ENCODE data around the gene ST8SIA4.

The ST8SIA4 gene, protein sequence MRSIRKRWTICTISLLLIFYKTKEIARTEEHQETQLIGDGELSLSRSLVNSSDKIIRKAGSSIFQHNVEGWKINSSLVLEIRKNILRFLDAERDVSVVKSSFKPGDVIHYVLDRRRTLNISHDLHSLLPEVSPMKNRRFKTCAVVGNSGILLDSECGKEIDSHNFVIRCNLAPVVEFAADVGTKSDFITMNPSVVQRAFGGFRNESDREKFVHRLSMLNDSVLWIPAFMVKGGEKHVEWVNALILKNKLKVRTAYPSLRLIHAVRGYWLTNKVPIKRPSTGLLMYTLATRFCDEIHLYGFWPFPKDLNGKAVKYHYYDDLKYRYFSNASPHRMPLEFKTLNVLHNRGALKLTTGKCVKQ

DNA sequence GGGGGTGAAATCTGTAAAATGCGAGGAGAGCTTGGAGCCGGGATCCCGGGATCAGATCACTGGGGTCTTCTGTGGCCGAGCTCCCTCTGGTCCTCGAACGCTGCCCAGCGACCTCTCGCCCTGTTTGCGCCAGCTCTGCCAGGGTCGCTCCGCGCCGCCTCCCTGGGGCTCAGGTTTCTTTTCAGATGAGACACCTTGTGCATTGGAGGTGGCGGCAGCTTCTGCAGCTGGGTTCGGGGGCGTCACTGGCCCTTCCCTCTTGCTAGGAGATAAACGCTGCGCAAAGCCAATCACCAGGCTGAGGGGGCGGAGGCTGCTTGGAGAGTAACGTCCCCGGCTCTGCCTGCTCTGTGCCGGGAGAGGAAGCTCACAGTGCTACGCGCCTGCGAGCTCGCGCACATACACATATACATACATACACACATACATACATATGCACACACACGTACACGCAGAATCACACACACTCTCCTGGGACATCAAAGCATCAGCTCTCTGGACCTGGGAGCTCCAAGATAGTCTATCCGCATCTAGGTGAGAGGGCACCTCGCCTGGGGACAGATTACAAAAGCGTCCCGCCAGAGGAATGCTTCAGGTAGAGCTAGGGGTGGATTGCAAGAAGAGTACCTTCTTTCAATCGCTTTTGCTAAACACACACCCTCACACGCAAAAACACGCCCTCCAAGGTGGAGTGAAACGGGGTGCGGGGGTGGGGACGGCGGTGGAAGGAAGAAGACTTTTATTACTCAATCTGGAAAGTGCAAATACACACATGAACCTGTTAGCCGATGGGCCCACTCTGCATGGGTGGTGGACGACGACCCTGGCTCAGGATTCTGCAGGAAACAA is at the start of gene ST8SIA4:
ST8SIA4 (minus strand) TSS at position 244 of the 849 bp plus-strand sequence. CDS start 327 bp downstream, outside the sequence.
- DNase-seq (ENCODE audit: low read depth), result peak; percentile 27

DNA sequence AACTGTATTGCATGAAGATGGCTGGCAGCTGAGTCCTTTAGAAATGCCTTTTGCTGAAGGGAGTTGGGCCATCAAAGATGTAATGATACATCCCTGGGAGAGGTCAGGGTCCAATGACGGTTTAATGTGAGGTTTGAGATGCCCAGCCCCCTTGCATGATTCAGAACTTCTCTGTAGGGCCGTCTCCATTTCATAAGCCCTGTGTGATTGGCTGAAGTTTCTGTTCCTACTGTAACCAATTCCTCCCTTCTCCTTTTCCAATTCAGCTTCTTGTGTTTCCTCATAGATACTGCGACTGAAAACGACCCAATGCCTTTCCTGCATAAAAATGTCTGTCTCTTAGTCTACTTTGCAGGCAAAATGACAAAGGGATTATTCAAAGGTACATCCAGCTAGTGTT is 47.9 kb upstream of the ST8SIA4 start:
- DNase-seq (ENCODE audit: low read depth), result no peak

DNA sequence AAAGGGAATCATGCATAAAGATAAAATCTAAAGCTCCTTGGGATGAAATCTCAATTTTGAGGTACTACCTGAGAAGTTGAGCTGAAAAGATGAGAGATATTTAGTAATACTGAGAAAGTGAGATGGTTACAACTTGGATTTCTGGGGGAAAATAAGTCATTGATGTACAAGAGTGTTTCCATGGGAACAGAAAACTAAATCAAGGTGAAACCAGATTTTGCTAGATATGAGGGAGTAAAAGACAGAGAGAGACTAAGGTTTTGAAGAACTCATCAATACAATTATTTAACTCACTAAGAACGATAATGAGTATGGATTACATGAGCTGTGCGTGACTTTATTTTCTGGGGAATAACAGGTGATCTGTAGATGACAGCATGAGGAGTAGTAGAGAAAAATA is 10.2 kb upstream of the ST8SIA4 start:
- no peak for DNase-seq (ENCODE audit: low read depth)

DNA sequence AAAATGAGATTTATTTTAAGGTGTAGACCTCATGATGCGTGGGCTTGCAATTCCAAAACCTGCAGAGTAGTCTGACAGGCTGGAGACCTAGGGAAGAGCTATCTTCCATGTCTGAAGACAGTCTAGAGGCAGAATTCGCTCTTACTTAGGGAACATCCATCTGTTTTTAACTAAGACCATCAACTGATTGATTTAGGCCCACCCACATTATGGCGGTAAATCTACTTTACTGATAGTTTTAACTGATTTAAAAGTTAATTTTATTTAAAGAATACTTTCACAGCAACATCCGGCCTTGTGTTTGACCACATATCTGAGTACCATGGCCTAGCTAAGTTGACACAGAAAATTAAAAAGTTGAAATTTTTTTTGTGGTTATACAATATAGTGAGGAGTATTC is 6.0 kb upstream of the ST8SIA4 start:
- no peak for DNase-seq (ENCODE audit: low read depth)

DNA sequence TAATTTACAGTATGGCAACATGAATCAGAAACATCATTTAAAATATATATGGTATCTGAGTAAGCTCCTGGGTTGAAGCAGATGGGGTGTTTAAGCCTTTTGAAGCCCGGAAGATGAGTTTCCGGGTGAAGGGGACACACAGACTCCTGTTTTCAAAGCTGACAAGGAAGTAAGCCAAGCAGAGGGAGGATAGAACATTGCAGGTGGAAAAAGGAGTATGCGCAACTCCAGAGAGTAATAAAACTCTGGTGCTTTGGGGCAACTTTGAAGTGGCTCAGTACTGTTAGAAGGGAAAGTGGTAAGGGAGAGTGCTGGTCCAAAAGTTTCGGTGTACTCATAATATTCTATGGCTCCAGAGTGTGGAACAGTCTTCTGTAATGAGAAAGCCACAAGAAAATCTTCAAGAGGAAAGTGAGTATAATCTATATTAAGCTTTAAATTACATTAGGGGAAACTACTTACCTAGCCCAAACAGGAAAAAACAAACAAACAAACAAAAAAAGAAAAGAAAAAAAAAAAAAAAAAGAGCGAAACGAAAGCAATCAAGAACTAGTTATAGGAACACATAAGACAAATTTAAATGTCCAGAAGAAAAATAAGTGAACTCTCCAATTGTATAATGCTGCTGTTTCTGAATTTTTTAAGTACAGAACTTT is 2.3 kb upstream of the ST8SIA4 start:
- no peak for DNase-seq (ENCODE audit: low read depth)

DNA sequence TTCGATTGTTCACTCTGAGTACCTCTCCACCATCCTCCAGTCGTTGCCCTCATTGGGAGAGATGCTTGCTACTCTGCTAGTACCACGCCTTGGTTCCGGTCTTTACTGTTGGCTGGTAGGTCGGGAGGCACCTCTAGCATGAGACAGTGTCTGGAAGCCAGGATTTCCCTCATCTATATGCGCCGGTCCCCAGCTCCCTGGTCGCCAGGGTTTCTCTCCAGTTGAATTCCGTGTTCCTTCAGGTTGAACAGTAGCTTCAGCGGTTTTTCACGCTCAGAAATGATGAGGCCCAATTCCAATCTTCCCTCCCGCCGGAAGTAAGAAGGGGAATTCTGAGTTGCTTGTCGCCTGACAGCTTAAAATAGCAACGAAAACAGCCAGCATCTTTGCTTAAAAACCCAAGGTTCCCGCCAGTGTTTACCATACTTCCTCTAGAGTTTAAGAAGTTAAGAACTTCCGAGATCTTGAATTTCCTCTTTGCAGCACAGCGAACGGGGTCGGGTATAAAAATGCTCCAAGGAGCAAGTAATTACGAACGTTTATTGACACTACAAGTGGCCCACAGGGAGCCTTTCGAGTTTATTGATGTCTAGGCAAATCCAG is 1.3 kb upstream of the ST8SIA4 start:
- no peak for DNase-seq (ENCODE audit: low read depth)

DNA sequence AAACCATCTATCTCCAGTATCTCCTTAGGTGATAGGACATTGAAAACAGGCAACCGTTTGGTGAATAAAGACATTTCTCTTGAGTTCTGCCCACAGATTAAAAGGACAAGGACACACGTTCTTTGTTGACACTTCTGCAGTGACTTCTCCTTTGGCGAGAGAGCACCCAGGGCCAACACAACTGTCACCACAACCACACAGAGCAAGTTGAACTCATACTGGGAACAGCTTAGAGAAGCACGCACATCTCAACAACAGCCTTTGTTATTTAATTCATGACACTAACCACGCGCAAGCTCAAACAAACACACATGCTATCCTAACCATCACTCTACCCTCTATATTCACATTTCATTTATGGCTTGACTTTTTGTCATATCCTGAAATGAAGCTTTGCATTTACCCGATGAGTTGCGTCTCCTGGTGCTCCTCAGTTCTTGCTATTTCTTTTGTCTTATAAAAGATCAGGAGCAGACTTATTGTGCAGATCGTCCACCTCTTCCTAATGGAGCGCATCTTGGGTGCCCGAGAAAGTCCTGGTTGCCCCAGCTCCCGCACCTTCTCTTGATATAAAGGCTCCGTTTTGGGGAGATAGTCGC is 543 bp downstream of the ST8SIA4 start:
- DNase-seq (ENCODE audit: low read depth), result peak; percentile 1

DNA sequence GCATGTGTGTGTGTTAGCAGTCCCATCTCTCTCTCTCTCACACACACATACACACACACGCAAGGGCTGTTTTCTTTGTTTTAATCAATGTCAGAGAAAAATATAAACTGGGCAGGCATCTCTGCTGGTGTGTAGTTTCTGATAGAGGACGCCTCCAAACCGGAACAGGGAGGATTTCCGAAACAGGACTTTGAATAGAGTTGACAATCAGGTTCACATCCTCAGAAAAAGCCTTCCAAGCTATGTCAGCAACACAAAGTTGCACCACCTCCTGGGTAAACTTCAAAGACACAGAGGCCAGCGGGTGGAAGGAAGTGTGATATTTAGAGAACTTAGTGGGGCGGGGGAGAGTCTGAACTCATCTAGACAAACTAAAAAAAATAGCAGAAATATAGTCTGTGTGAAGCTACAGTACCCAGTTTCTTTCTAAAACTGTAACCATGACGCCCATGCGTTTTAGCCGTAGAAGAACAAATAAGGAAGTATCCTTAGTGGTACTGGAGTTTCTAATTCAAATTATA is 1.2 kb downstream of the ST8SIA4 start:
- no peak for DNase-seq (ENCODE audit: low read depth)

DNA sequence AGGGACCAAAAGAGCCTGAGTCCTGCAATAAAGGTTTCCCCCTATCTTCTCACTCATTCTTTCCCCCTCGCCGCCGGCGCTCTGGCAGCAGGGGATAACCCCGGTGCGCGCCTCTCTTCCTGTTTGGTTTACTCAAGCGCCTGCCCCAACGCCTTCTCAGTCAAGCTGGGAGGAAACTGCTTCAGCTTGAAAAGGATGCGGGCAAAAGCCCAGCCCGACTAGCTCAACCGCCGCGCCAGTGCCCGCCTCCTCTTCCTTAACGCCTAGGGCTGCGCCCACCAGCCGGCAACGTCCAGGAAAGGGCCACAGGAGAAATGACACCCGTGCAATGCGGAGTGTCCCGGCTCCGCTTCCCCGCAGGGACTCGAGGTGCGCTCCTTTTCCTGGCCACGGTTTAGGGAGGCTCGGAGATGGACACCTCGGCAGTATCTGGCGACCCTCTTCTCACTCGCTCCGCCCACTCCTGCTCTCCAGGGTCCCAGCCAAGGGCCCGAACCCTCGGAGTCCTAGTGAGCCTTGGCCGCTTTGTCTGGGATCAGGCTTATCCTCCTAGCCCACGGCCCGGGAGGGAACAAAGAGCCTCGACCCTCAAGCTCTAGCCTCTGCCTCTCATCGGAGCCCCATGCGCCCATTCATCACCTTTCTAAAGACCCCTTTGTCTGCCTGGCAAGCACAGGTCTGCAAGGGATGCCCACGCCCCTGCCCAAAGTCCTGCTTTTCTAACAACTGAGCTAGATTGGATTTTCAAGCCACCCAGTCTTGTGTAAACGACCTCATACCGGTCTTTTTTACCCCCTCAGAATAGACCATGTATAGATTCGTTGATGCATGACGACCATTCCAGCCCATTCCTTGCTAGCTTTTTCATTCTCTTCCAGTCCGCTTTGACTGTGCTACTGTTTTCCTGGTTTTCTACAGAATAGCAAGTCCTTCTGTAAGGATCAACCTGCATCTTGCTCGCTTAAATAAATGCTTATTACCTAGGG is 2.0 kb downstream of the ST8SIA4 start:
- peak; percentile 27 for DNase-seq (ENCODE audit: low read depth)

DNA sequence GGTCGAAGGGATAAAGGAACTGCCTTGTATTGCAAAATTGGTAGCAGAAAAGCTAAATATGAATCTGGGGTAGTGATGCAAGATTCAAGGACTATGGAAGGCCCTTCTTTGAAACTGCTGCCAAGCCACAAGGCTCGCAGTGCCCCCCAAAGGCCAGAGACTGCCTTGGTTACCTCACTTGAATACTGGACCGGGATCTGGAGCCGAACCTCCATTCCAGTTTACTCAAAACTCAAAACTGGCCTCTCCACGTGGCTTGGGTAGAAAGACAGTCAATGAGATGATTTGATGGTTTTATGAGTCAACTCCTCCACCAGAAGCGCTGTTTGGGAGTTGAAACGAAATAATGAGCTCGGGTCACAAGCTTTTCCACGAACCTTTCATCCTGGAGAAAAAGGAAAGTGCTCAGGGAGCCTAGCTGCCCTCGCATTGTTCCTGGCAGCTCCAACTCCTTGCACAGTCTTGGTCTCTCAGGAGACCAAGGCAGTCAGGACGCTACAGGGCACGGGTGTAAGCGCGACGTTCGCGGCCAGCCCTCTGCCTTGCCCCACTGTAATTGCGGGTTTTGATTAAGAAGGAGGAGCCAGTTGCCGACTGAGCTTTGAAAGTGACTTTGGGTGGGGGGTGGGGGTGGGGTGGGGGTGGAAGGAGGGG is 2.8 kb downstream of the ST8SIA4 start:
- peak; percentile 5 for DNase-seq (ENCODE audit: low read depth)

DNA sequence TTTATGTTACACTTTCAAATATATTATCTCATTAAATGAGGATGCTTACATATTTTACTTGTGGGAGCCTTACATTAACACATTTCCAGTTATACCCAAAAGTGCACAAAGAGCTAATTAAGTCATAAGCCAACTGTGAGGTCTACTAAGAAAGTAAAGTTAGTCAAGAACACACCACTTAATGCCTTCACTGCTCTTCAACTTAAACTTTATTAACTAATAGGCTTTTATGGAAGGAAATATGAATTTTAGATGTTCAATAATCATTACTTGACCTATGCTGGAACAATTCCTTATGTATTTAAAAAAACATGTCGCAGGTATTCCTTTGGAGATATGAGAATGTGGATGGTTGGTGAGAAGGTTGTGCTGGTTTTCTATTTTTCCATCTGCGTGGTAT is 3.4 kb downstream of the ST8SIA4 start:
- no peak for DNase-seq (ENCODE audit: low read depth)

DNA sequence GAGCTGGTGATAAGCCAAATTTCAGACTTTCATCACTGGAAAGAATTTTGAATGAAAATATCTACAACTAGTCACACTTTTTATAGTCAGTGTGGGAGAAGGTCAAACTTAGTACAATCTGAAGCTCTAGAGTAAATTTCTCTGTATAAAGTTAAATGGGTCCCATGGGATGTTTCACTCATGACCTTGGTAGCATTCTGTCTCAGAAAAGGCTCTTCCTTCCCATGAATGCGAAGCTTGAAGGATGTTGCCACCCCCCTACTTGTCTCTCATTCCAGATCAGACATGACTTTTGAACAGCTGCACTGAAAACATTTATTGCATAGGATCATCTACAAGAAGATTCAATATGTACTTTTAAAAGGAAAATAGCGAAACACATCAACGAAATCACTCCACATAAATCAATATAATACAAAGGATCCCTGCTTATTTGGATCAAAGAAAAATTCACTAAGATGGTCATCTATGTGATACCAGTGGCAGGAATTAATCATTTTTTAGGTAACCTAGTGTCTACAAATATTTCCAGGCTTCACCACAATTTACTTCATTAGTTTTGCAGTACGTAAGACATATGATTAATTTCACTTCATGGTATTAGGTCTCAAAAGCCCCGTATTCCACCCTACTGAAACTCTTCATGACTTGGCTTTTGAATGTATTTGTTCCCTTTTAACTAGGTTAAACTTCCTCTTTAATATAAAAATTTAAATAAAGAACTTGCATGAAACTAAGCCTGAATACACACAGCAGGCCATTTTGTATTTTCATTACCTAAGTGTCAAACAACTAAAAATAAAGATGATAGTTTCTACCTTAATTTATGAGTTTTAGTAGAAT is 4.4 kb downstream of the ST8SIA4 start:
- no peak for DNase-seq (ENCODE audit: low read depth)

DNA sequence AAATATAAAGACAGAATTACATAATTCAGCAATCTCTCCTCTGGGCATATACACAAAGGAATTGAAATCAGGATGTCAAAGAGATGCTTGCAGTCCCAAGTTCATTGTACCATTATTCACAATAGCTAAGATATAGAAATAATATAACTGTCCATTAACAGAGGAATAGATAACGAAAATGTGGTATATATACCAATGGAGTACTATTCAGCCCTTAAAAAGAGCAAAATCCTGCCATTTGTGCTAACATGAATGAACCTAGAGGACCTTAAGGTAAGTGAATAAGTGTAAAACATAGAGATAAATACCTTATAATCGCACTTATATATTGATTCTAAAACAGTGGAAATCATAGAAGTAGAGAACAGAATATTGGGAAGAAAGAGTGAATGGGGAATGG is 7.0 kb downstream of the ST8SIA4 start:
- no peak for DNase-seq (ENCODE audit: low read depth)

DNA sequence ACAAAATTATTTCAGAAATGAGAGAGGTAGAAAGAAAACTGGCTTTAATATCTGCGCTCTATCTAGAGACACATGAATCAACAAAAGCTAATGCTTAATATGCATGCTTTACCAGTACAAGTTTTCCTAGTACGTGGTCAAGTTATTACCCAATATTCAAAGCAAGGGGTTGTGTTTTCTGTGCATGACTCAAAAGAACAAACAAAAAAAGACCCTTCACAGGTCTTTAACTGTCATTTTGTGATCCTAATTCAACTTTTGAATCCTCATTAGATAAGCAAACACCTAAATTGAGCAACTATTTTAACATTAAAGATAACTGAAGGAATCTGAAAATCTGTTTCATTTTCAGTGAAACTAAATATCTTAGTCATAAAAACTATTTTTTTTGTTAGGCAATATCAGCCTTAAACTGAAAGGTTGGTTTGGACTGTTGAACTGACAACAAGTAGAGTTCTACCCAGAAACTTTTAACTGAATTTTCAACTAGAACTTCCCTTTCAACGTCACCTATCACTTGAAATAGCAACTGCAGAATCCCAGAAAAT is 12.5 kb downstream of the ST8SIA4 start:
- DNase-seq (ENCODE audit: low read depth), result peak; percentile 13

DNA sequence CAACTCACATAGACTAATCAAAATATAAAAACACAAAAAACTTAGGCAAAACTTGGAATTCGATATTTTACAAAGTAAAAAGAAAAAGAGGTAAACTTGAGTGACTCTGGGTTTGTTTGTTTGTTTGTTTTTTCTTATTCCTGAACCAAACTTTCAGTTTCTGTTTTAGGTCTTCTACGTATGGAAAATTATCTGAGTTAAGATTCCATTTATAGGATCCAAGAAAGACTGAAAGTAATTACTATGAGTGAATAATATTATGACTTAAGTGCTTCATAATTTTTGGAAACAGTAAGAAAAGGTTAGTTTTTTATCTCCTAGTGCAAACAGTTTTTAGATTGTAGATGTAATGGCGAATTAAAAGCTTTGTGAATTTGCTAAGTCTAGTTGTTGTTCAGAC is 13.2 kb downstream of the ST8SIA4 start:
- no peak for DNase-seq (ENCODE audit: low read depth)

DNA sequence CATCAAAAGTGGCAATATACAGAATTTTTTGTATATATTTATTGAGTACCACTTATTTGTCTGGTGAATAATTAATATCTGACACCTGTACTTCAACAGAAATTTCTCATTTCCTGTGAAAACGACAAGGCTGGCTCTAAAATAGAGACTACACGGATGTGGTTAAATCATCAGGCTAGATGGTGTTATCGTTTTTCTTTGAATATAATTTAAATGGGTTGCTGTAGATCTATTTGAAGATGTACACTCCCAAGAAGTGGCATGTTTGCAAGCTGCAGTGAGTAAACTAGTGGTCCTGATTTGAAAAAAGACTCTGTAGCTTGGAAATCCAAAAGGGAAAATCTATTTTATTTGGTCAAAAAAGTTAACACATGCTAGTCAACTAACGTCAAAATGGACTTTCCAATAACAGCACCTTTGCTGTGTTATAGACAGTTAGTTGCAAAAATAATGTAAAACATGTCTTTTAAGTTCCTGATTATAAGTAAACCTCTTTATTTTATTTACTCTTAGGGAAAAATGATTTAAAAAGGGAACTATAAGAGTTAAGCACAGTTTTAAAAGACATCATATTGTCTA is 13.8 kb downstream of the ST8SIA4 start:
- no peak for DNase-seq (ENCODE audit: low read depth)

DNA sequence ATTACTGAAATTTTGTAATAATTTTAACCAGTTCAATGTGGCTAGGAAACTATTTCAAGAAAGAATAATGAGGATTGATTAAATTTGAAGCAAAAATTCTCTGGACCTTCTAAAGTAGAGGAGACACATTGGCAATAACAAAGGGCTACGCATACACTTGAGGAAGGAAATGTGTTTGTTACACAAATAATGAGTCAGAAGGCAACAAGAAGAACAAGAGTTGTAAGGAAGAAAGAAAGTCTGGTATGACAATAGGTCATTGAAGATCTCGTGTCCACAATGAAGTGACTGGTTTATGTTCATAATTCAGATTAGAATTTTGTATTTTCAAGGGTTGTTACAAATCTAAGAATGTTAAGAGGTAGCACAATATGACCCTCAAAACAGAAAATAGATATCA is 25.8 kb downstream of the ST8SIA4 start:
- DNase-seq (ENCODE audit: low read depth), result no peak
